ENCODE results near the gene STX12.

Gene STX12

GRCh38 chr1:27772932-27773825, at the start of gene STX12:
Gene STX12 (plus strand): TSS chr1:27773219. CDS start chr1:27773308, 89 bp downstream.
- H3K9me3 ChIP-seq (ENCODE audit: control insufficient read depth, insufficient read depth, low read depth, low read length), result no peaks in the 10 kb centered on the region
- peak within 1 kb of the TSS; percentile 58 for H3K27ac ChIP-seq (ENCODE audit: extremely low read depth, low read depth, low read length)
- H3K4me1 ChIP-seq (ENCODE audit: control insufficient read depth, insufficient read depth, low read length), result no peaks in the 10 kb centered on the region
- peaks cover 0 to 6% of the 10 kb centered on the region in 2 experiments; a peak in 2 of 3 replicates for H3K36me3 ChIP-seq (ENCODE audit: control insufficient read depth in 2 of 2, insufficient read depth in 1 of 2, low read length in 2 of 2)
- POLR2A ChIA-PET, result interaction anchor here (0.5 to 3.4 kb wide), 41 partner anchors 9 to 949 kb away, joined by 3 to 73 read pairs (median 4); partner anchors contain the start of genes AHDC1, FAM76A, IFI6 and MAP3K6
- H3K4me3 ChIP-seq (ENCODE audit: low read depth, low read length), result peak within 1 kb of the TSS; percentile 68
- CTCF ChIA-PET, result interaction anchor here (0.5 to 1.8 kb wide), 8 partner anchors 8 to 476 kb away, joined by 3 to 7 read pairs (median 4); partner anchors contain the start of genes EYA3 and FAM76A
- 0 out of 2 replicates have a peak, but pooled peaks have one; percentile 49 for TF ChIP-seq INSM2 (tag by site-specific recombination; IDR thresholded peaks at IDR 0.05)
- TF ChIP-seq ZBTB1 (tag by site-specific recombination; IDR thresholded peaks at IDR 0.05), result no peak
- peak; percentile 25; the same call in 1 of the 2 replicates for TF ChIP-seq PRDM1 (tag by site-specific recombination; IDR thresholded peaks at IDR 0.05)
- TF ChIP-seq KLF8 (tag by site-specific recombination; IDR thresholded peaks at IDR 0.05), result peak; percentile 83
- peak; percentile 97 for TF ChIP-seq ZBTB20 (tag by site-specific recombination; IDR thresholded peaks at IDR 0.05)
- peak; percentile 56; the same call in 1 of the 2 replicates for TF ChIP-seq ZNF324 (tag by site-specific recombination; IDR thresholded peaks at IDR 0.05)
- 0 out of 2 replicates have a peak, but pooled peaks have one; percentile 16 for TF ChIP-seq ZNF391 (tag by site-specific recombination; IDR thresholded peaks at IDR 0.05; ENCODE audit: borderline replicate concordance, low read depth)
- TF ChIP-seq ZSCAN30 (tag by site-specific recombination; IDR thresholded peaks at IDR 0.05), result no peak
- peak; percentile 19; the same call in 1 of the 2 replicates for TF ChIP-seq EGR2 (tag by site-specific recombination; IDR thresholded peaks at IDR 0.05; ENCODE audit: low read depth)
- peak; percentile 54 for TF ChIP-seq ZXDB (tag by site-specific recombination; IDR thresholded peaks at IDR 0.05)
- TF ChIP-seq ZNF302 (tag by site-specific recombination; IDR thresholded peaks at IDR 0.05; ENCODE audit: low read depth), result no peak
- no peak for TF ChIP-seq ZNF416 (tag by site-specific recombination; IDR thresholded peaks at IDR 0.05)
- peak; percentile 88 for TF ChIP-seq ZBTB11 (tag by site-specific recombination; conservative IDR thresholded peaks at IDR 0.05; ENCODE audit: low read depth)
- TF ChIP-seq GLI2 (tag by site-specific recombination; IDR thresholded peaks at IDR 0.05; ENCODE audit: borderline replicate concordance, low read depth), result no peak
- no peak; the same call in 1 of the 2 replicates for TF ChIP-seq ZFP3 (tag by site-specific recombination; IDR thresholded peaks at IDR 0.05; ENCODE audit: low read depth)
- no peak for TF ChIP-seq YY1 (tag by site-specific recombination; IDR thresholded peaks at IDR 0.05)
- TF ChIP-seq ZNF692 (tag by site-specific recombination; IDR thresholded peaks at IDR 0.05), result peak; percentile 22
- TF ChIP-seq ZNF514 (tag by site-specific recombination; IDR thresholded peaks at IDR 0.05), result no peak
- no peak for TF ChIP-seq ZNF366 (tag by site-specific recombination; conservative IDR thresholded peaks at IDR 0.05)
- peak; percentile 95 for TF ChIP-seq ZBTB21 (tag by site-specific recombination; IDR thresholded peaks at IDR 0.05)
- TF ChIP-seq ZNF10 (tag by site-specific recombination; IDR thresholded peaks at IDR 0.05), result no peak
- TF ChIP-seq ZNF169 (tag by site-specific recombination; IDR thresholded peaks at IDR 0.05), result 0 out of 2 replicates have a peak, but pooled peaks have one; percentile 60
- peak; percentile 70 for TF ChIP-seq GLIS2 (tag by site-specific recombination; IDR thresholded peaks at IDR 0.05)
- peak; percentile 24; the same call in 1 of the 2 replicates for TF ChIP-seq ZNF398 (tag by site-specific recombination; IDR thresholded peaks at IDR 0.05)
- no peak for TF ChIP-seq ZNF292 (tag by site-specific recombination; IDR thresholded peaks at IDR 0.05; ENCODE audit: borderline replicate concordance, low read depth)
- TF ChIP-seq MZF1 (tag by site-specific recombination; IDR thresholded peaks at IDR 0.05; ENCODE audit: borderline replicate concordance), result 0 out of 2 replicates have a peak, but pooled peaks have one; percentile 58

Measured in HEK293 (cell line).